NCI-H1930 (cell line): ENCODE results near the gene CCNY.
"Not testable (repeated sequence)": the region's sequence is repeated elsewhere in the genome, so short reads cannot be mapped to it uniquely, and the experiment has no call there.

ENCODE experiments used
- DNase-seq, 2 experiments: peaks; one replicate each; lab custom pipeline; 2025; lab: John Stamatoyannopoulos, UW

Gene CCNY

DNA sequence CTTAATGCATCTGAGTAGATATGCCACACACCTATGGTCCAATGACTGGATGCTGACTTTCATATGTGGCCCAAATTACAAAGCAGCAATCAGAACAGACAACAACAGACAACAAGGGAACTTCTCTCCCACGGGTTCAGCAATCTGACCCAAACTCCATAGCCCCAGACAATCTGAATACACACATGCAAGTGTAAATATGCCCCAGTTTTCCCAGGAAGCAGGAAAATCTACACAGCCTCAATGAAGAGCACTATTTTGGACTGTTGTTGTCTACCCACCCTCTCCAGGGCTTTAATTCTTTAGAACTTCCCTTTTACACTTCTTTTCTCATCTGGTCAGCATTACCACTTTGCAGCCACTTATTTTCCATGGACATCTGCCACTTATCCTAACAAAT, 2.0 kb upstream of the CCNY start:
- DNase-seq: no peak

DNA sequence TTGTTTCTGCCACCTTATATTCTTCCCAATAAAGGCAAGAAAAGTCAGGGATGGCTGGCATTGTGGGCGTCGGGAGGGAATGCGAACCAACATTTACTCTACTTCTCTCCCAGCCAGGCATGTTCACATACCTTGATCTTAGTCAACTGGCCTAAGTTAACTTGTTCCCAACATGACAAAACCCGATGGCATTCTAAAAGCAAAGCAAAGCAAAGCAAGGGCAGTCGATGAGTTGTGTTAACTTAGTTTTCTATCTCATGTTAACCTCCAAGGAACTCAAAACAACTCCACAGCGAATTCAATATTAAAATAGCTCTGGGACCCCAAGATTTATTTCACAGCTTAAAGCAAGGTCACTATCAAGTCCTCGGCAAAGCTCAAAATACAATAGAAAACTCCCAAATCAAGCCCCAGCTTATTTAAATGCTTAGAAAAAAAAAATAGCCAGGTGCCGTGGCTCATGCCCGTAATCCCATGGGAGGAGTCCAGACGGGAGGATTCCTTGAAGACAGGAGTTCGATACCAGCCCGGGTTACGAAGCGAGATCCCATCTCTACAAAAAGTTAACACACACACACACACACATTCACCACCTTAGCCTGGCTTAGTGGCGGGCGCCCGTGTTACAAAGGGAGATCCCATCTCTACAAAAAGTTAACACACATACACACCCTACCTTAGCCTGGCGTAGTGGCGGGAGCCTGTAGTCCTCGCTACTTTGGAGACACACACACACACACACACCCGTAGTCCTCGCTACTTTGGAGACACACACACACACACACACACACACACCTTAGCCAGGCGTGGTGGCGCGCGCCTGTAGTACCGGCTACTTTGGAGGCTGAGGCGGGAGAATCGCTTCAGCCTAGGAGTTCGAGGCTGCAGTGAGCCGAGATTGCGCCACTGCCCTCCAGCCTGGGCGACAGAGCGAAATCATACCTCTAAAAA, 901 bp upstream of the CCNY start:
- no peak for DNase-seq

DNA sequence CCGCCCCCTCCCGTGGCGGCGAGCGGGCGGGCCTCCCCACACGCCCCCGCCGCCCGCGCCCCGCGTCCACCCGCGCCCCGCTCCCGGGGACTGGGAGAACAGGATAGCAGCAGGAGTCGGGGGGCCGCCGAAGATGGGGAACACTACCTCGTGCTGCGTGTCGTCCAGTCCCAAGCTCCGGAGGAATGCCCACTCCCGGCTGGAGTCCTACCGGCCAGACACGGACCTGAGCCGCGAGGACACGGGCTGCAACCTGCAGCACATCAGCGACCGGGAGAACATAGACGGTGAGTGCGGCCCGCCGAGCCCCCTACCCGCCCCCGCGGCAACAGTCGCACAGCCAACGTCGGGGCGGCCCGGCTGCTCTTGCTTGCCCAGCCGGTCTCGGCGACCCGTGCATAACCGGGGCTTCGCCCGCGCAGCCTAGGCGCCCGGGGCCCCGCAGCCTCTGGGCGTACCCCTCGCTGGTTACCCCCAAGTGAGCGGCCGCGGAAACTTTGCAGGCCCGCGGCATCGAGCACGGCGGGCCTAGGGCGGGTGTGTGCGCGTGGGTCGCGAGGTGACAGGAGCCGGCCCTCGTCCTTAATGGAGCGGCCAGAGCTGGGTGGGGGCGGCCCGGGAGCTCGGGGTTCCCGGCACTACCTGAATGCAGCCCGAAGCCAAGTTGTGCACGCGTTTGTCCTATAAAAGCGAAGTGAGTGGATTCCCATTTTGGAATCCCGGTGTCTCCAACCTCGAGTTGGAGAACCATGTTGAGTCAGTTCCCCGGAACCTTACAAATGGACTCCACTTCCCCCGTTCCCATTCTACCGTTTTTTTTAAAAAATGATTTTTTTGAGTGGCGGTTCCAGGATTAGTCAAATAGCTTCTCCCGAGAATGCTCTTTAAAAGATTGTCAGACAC, 863 bp downstream of the CCNY start:
- no peak for DNase-seq

DNA sequence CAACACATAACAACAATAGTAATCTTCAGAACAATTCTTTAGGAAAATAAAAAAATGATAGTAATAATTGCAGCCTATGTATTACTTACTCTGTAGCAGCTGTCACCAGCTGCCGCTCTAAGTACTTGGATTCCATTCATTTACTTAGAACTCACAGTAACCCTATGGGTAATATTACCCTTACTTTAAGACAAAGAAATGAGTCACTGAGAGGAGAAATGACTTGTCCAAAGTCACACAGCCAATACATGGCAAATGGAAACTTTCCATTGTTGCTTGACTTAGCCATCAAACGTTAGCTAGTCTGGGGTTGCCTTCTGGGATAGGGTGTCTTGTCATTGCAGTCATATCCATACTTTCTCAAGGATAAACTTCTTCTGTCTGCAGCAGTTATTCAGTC, 3.6 kb downstream of the CCNY start:
- DNase-seq: no peak

DNA sequence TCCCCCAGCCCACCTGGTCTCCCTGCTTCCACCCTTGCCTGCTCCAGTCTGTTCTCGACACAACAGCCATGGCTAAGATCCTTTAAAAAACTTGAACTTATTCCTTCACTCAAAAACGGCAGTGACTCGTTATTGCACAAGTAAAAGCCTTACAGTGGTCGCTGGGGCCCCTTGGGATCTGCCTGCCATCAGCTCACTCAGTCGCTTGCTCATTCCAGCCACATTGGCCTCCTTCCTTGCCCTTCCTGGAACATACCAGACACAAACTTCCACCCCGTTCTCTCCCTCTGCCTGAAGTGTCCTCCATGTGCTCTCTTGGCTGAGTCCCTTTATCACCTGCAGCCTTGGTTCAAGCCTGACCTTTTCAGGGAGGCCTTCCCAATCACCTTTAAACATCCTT, 4.7 kb downstream of the CCNY start:
- DNase-seq: no peak

DNA sequence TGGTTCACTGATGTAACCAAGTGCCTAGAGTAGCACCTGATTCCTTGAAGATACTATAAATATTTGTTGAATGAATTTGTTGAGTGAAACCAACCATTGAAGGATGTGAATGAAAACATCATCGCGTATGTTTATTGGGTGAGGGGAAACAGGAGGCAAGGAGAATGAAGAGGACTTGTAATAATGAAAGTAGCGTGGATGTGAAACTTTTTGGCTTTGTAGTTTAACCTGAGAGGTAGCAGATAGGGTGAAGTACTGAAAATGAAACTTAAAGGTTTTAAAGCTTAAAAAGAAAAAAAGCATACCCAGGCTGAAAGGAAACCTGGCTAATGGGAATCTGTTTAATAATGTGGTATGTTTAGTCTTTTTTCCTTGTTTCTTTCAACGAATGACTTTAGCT, 5.2 kb downstream of the CCNY start:
- DNase-seq: no peak

DNA sequence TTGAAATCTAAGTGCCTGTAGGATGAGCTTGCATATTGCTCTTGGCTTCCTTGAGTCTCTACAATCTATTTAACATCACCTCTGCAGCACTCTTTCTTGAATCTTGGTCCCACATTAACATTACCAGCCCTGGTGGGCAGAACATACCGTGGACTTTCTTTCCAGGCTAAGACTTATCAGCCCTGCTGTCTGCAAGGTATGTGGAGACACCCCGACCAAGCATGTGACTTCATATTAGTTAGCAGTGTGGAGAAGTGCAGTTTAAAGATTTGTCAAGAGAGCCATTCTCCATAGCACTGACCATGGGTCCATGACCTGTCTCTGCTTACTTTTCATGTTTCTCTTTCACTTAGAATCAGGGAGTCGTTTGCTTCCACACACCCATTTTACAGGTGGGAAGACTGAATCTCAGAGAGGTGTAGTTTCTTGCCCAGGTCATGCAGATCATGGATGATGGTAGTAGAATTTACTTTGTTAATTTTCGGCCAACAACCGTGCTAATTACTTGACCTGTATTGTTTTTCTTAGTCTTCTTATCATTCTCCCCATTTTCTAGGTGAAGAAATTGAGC, 6.0 kb downstream of the CCNY start:
- DNase-seq: no peak

DNA sequence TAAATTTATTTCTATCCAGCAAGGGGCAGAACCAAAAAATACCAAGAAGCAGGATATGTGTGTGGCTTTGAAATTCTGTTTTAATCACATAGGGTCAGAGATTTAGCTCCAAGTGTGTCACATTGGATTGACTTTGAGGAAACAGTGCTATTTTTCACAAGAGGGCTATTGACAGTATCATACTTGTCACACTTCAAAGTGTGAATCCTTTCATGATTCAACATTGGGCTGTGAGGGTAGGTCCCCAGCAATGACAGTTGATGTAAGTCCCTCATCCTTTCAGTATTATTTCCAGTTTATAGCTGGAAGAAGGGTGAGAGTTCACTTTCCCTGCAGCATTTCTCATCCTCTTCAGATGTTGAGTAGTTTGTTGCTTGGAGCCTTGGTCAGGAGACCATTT, 7.4 kb downstream of the CCNY start:
- DNase-seq: no peak

DNA sequence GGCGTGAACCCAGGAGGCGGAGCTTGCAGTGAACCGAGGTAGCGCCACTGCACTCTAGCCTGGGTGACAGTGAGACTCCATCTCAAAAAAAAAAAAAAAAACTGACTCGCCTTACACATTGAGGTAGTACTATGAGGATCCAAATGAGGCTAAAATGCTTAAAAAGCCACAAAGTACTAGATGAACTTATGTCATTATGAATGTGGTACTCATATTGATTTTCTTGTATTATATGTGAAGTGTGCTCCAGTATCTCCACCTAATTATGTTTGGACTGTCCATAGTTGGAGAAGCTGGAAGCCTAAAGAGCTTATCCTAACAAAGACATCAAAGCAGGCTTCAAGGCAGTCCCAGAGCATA, 9.1 kb downstream of the CCNY start:
- DNase-seq: no peak

DNA sequence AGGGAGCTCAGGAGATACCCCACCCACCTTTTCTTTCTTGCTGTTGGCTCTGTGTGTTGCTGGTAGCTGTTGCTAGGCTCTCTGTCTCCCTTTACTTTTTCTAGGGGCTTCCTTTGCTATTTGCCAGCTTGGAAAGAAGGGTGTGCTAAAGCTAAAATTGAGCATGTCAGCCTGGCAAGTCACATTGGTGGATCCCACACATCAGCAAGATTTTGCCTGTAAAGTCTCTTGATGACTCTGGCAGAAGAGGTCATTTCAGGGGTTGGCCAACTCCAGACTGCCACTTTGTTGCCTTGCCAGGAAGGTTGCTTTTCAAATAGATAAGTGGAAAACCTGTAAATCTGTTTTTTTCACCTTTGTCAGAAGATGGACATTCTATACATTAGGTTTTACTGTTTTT, 9.9 kb downstream of the CCNY start:
- DNase-seq: no peak

DNA sequence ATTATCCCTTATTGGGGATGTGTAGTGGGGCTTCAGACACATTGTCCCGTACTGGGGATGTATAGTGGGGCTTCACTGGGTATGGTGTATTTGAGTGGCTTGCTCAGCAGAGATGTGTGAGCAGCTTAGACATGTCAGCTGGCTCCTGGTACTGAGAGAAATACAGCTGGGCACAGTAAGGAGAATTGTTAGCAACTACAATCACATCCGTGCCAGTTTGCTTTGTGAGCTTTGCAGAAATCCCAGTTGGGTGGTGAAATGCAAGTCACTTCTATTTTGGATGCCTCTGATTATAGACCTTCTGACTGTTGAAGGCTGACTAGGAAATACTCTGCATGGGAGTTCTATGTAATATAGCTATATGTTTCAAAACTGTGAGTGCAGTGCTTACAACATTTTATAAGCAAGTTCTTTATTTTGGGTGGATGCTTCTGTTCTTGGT, 10.8 kb downstream of the CCNY start:
- no peak for DNase-seq

DNA sequence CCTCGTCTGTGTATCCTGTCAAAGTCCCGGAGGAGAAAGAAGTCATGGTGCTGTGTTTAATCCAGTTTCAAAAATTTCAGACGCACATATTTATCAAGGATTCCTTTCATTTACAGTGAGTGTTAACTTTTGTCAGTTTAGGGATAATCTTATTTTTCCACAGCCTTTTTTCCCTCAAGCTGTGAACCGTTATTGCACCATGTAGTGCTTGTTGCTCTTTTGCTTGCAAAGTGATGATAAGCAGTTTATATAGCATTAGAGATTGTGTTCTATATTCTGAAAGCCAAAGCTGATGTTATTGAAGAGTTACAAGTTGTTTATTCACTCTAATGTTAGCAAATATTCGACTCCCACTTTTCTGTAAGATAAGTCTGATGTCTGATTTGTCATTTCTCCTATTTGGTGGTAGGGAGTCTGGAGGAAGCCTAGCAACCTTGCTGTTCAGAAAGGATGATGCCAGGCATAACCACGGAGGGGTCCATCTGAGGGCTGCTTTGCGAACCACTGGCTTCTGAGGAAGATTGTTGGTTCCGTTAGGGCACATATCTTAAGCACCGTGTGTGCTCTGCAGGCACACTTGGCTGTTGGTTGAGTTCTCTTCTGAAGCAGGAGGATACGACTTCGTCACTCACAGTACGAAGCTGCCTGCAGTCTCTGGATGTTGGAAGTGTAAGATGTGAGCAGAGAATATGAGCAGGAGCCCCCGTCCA, 11.7 kb downstream of the CCNY start:
- no peak for DNase-seq

DNA sequence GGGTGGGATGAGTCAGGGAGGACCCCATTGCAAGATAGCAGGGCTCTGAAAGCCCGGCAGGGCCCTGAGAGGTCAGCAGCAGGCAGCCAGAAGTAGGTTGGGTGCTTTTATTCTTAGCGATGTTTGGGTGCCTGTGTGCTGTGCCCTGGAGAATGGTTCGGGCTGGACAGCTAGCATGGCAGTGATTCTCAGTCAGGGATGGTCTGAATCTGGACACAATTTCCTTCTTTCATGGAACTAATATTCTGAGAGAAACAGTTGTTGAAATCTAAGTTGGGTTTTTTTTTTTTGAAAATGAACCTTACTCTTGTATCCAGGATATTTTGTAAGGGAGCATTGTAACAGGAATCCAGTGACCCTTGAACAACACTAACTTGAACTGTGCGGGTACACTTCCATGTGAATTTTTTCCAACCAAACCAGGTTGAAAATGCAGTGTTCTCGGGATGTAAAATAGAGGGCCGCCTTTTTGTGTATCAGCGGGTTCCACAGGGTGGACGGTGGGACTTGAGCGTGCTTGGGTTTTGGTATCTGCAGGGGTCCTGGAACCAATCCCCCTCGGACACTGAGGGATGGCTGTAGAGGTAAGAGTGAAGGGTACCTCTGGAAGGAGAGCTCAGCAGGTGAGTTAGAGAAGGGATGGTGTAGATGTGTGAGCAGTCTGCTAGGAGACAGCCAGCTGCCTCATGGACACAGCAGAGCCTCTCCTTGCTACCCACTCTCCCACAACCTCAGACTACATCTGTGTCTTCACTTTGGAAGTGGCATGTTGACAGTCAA, 12.5 kb downstream of the CCNY start:
- no peak for DNase-seq

DNA sequence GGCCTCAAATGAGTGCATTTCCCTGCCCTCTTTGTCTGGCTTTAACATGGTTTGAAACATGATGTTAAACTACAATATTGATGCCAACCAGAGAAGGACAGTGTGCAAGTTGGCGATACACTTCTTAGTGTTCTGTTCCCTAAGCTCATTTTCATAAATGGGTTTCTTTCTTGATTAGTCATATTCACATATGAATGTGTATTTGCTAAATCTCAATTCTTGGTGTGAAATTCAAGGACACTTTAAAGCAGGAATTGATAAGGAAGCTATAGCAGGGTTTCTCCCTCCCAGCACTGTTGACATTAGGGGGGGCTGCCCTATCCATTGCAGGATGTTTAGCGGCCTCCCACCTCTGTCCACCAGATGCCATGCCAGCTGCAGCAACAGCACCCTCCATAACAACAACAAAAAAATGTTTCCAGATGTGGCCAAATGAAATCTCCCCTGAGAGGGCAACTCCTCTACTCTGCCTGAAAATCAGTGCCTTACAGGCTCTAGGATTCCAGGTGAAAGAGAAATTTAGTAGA, 13.1 kb downstream of the CCNY start:
- DNase-seq: no peak

DNA sequence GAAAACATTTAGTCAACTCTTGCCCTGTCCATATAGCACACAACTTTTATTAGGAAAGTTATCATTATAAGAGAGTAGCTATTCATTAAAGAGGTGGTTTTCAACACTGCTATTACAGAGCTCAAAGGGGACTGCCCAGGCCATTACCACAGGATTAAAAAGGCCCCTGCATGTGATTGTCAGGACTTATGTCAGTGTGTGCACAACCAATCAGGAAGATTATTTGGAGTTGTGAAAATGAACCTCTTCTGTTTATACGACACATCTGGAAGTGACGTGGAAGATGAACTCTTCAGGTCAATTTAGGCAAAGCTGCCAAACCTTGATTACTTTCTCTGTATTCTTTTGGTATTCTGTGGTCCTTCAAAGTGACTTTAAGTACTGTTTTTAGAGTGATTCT, 14.7 kb downstream of the CCNY start:
- no peak for DNase-seq

DNA sequence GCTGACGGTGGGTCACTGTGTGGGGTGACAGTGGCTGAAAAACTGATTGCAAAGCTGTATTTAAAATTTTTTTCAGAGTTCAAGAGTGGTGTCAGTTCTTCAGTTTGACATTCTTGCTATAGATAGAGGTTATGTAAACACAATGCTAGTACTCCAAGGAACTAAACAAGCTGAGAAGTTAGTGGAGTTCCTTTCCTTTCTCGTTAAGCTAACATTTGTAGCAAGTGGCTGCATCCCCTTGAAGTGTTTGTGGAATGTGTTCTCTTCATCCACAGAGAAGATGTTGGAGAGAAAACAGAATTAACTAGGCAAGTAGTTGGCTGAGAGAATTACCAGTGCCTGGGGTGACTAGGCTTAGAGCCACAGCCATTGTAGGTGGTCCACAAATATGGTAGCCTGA, 15.8 kb downstream of the CCNY start:
- DNase-seq: no peak

DNA sequence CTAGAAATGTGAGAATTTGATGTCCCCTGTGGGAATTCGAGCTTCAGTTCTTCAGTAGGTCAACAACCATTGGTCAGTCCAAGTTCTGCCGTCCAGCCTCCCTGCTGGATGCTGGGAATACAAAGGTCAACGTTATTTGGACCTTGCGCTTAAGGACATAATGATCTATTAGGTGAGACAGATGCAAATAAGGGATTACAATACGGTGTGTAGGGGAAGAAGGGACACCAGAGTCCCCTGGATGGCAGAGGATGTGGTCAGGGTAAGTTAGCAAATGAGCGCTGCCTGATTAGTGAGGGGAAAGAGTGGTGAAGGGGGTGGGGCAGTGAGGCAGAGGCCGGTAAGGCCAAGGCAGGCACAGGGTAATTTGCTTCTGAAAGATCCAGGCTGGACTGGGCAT, 16.2 kb downstream of the CCNY start:
- no peak for DNase-seq

DNA sequence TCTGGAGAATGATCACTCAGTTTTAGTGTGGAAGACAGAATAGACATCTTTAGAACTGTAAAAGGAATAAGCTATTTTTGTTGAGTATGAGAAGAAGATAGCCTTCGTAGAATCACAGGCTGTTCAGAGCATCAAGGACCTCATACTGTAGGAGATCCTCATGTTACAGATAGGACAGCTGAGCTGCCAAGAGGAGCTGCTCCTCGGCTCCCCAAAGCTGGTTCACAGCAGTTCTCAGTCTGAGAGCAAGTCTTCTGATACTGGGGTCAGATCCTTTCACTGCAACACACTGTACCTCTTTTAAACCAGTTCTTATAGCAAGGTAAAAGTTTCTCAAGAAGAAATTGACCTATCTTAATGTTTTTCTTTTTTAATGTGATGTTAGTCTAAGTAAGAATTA, 17.1 kb downstream of the CCNY start:
- DNase-seq: no peak

DNA sequence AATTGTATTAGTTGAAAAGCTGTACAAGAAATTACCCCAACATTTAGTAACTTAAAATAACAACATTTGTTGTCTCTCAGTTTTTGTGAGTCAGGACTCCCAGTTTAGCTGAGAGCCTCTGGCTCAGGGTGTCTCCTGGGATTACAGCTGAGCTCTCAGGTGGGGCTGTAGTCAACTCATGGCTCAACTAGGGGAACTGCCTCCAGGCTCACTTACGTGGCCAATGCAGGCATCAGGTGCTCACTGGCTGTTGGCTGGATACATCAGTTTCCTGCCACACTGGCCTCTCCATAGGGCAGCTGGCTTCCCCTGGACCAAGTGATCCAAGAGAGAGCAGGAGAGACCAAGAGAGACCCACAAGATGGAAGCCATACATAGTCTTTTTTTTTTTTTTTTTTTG, 17.5 kb downstream of the CCNY start:
- DNase-seq: no peak

DNA sequence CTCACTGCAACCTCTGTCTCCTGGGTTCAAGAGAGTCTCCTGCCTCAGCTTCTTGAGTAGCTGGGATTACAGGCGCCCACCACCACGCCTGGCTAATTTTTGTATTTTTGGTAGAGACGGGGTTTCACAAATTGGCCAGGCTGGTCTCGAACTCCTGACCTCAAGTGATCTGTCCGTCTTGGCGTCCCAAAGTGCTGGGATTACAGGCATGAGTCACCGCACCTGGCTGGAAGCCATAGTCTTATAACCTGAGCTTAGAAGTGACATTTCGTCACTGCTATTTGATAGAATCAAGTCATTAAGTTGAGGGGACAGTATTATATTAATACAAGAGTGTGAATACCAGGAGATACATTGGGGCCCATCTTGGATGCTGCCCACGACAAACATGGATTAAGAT, 17.9 kb downstream of the CCNY start:
- not testable (repeated sequence) for DNase-seq
